GM12878 (cell line): ENCODE measurements around the gene CCDC106.

Source experiments
- CTCF ChIP-seq, 3 experiments: IDR thresholded peaks in 2 of 3; conservative IDR thresholded peaks in 1 of 3; 2 replicates each; pipeline ENCODE4 v1.5.1; 2011; ENCODE audit warnings: low read depth in 3 of 3, low read length in 3 of 3, mild to moderate bottlenecking in 3 of 3, control low read depth in 2 of 3, moderate library complexity in 2 of 3, inconsistent platforms in 1 of 3, mixed read lengths in 1 of 3; ENCODE audit not compliant: control insufficient read depth in 2 of 3, insufficient read depth in 1 of 3; ENCODE audit errors: extremely low read depth in 1 of 3
- FOXK2 ChIP-seq: fragments of 450-650 bp; IDR thresholded peaks from 2 replicates; pipeline ENCODE4 v1.6.1; 2017; ENCODE audit warnings: mild to moderate bottlenecking, moderate library complexity
- HCFC1 ChIP-seq: fragments of 150-350 bp; IDR thresholded peaks from 2 replicates; pipeline ENCODE4 v1.6.1; 2014; ENCODE audit warnings: low read length
- MYC ChIP-seq: IDR thresholded peaks from 2 replicates; pipeline ENCODE4 v1.6.1; 2011; ENCODE audit warnings: mild to moderate bottlenecking, low read length, moderate library complexity, inconsistent platforms; ENCODE audit not compliant: insufficient read depth, insufficient replicate concordance, insufficient read length, severe bottlenecking
- POLR2AphosphoS5 ChIP-seq: IDR thresholded peaks from 2 replicates; pipeline ENCODE4 v1.6.1; 2011; ENCODE audit warnings: mild to moderate bottlenecking, low read length, inconsistent platforms
- TAF1 ChIP-seq: IDR thresholded peaks from 2 replicates; pipeline ENCODE4 v1.6.1; 2011; ENCODE audit warnings: mild to moderate bottlenecking, low read depth, low read length, borderline replicate concordance
- TCF7 ChIP-seq: IDR thresholded peaks from 2 replicates; pipeline ENCODE4 v1.6.1; 2014; ENCODE audit warnings: antibody characterized with exemption, borderline replicate concordance
- ZBTB33 ChIP-seq: fragments of 450-650 bp; IDR thresholded peaks from 2 replicates; pipeline ENCODE4 v1.6.1; 2017; ENCODE audit warnings: mild to moderate bottlenecking
- ZSCAN29 ChIP-seq: fragments of 450-650 bp; IDR thresholded peaks from 2 replicates; pipeline ENCODE4 v1.6.1; 2017; ENCODE audit warnings: mild to moderate bottlenecking, moderate library complexity
- TF ChIP-seq, protein P1 (sequence below): IDR thresholded peaks from 2 replicates; pipeline ENCODE4 v1.6.1; 2012; ENCODE audit warnings: mild to moderate bottlenecking, low read depth, low read length

GRCh38 chr19:55618426-55618825 is 29.6 kb upstream of the CCDC106 start:
- TF ChIP-seq MYC (no peak), ZSCAN29 (no peak), TAF1 (no peak), FOXK2 (no peak), POLR2AphosphoS5 (no peak), TCF7 (no peak), CTCF (IDR thresholded peaks at IDR 0.05 in 2 of 3, conservative IDR thresholded peaks at IDR 0.05 in 1 of 3; ENCODE audit: control insufficient read depth in 2 of 3, extremely low read depth in 1 of 3, insufficient read depth in 1 of 3, low read depth in 3 of 3, low read length in 3 of 3) (no peak), ZBTB33 (no peak), HCFC1 (no peak)
- TF ChIP-seq, protein P1, sequence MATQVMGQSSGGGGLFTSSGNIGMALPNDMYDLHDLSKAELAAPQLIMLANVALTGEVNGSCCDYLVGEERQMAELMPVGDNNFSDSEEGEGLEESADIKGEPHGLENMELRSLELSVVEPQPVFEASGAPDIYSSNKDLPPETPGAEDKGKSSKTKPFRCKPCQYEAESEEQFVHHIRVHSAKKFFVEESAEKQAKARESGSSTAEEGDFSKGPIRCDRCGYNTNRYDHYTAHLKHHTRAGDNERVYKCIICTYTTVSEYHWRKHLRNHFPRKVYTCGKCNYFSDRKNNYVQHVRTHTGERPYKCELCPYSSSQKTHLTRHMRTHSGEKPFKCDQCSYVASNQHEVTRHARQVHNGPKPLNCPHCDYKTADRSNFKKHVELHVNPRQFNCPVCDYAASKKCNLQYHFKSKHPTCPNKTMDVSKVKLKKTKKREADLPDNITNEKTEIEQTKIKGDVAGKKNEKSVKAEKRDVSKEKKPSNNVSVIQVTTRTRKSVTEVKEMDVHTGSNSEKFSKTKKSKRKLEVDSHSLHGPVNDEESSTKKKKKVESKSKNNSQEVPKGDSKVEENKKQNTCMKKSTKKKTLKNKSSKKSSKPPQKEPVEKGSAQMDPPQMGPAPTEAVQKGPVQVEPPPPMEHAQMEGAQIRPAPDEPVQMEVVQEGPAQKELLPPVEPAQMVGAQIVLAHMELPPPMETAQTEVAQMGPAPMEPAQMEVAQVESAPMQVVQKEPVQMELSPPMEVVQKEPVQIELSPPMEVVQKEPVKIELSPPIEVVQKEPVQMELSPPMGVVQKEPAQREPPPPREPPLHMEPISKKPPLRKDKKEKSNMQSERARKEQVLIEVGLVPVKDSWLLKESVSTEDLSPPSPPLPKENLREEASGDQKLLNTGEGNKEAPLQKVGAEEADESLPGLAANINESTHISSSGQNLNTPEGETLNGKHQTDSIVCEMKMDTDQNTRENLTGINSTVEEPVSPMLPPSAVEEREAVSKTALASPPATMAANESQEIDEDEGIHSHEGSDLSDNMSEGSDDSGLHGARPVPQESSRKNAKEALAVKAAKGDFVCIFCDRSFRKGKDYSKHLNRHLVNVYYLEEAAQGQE, result no peak
